Activated CD4-positive, alpha-beta T cell treated with anti-CD3 and anti-CD28 coated beads, Interleukin-2, amount 50 U/mL, for 1 hour (primary cell): Measurements from ENCODE around the gene DCTN3.

Experiments
- DNase-seq: peaks from one replicate; pipeline ENCODE4 v3.0.0-alpha.2; 2020

Gene DCTN3

GRCh38 chr9:34615132-34615531, 5.2 kb downstream of the DCTN3 start:
- DNase-seq: no peak

GRCh38 chr9:34612788-34613390, 7.4 kb downstream of the DCTN3 start:
- peak; percentile 60 for DNase-seq

GRCh38 chr9:34611811-34612787, 8.2 kb downstream of the DCTN3 start, which contains the start of gene RPP25L:
TSS of gene RPP25L (minus strand) at chr9:34612097. CDS start at chr9:34611296, 801 bp downstream.
- peak; percentile 74 for DNase-seq

DNA sequence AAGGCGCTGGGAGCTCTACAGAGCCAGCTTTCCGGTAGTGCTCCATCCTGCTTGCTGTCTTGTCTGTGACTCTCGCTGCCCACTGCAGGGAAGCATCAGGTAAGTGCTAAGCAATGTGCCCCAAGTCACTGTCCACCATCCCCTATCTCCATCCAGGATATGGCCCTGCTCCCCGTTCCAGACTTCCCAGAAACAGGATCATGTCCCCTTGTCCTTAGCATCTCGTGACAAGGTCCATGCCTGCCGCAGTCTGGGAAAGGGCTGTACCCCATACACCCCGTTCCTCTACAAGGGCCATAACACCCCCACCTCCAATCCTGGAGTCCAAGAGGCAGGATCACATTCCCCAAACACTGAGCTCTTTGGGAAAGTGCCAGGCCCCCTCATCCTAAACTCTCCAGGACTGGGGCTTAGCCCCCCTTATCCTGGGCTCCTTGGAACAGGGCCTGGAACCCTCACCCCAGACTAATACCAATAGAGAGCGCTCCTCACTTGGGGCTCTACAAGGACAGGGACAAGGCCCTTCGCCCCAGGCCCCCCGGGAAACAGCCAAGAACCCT, 9.0 kb downstream of the DCTN3 start:
- DNase-seq: no peak

DNA sequence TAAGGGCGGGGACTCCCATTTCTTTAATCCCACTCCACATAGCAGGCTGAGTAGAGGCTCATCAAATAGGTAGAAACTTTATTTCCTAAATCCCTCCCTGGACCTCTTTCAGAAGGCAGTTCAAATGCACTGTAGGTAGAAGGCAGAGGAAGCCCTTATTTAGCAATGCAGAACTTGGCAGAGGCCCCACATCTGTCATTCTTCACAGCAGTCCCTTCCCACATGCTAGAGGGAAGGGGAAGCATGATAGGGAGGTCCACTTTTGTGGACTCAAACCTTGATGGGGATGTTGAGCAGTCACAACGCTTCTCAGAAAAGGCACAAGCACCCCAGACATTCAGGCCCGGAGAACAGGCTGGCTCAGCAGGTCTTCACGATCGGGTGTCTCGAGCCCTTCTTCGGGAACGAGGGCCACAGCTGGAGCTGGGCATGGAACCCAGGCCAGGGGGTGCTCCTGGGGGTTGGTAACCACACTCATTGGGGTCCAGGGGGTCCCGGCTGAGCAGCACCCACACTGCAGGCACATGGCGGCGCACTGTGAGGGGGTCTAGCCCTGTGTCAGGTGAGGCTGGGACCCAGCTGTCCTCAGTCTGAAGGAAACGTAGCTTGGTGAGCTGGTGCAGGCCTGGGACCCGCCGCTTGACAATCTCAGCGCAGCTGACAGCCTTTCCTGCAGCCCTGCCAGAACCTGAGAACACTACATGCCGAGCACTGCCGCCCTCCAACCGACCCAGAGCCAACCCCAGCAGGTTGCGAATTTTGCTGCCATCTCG, 9.7 kb downstream of the DCTN3 start:
- DNase-seq: no peak

DNA sequence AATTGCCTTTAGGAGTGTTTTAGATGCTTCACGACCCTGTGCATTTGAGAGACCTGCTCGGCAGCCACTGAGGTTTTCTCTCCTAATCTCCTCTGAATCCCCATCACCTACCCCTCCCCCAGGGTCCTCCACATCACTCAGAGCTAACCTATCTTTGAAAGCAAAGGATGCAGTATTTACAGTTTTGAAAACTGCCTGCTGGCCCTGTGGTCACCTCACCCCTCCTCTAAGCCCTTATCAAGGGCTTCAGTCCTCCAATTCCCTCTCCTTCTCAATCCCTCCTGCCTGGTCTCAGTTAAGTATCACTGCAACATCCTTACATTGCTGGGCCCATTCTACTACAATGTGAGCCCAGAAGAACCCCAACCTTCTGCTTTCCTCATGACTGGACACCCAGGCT, 13.0 kb downstream of the DCTN3 start:
- no peak for DNase-seq

DNA sequence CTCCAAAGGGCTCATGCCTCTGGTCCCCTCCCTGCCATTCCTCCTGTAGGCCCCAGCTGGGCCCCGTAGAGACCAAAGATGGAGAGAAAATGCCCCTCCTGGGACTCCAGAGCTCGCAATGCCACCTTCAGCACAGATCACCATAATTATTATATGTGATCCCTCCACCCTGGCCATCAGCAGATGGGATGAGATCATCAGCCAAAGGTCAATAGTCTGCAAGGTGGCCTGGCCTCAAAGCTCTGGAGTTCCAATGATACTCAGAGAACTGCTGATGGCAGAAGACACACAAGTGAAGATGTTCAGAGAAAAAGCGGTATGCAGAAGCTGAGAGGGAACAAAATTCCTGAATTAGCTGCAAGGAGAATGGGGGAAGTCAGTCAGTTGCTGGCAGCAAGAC, 13.4 kb downstream of the DCTN3 start:
- no peak for DNase-seq

DNA sequence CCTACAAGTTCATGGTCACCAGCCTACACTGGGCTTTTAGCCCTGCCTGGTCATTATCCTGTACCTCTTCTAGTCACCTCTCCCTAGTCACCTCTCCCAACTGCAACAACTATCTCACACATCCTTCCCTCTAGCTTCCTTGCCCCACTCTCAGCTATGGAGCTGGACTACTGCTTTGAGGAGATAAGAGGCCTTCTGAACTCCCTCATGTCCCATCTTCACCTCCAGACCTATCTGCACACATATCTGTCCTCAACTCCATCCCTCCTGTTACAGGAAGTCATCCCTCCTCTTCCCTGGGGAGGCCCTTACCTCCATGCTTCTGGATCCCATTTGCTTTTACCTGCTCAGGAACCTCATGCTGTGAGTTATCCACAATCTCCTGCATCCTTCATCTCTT, 14.1 kb downstream of the DCTN3 start:
- DNase-seq: no peak

GRCh38 chr9:34603610-34604231, 16.6 kb downstream of the DCTN3 start:
- DNase-seq: peak; percentile 82

GRCh38 chr9:34601937-34602573, 18.2 kb downstream of the DCTN3 start:
- no peak for DNase-seq

GRCh38 chr9:34600908-34601307, 19.4 kb downstream of the DCTN3 start:
- no peak for DNase-seq

DNA sequence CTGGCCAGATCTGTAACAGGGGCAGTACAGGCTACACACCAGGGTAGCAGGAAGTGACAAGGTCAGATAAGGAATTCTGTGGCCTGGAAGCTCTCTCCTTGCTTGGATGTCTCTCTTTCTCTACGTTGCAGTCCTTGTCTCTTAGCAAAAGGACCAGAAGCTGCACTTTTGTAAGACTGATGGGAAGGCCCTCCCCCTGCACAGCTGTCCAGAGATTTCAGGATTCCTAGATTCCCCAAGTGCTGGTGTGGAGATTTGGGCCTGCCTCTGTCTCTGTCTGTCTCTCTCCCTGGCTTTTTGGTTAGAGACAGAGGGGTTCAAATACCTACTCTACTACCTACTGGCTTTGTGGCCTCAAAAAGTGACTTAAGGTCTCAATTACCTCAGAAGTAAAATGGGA, 20.7 kb downstream of the DCTN3 start:
- DNase-seq: no peak

DNA sequence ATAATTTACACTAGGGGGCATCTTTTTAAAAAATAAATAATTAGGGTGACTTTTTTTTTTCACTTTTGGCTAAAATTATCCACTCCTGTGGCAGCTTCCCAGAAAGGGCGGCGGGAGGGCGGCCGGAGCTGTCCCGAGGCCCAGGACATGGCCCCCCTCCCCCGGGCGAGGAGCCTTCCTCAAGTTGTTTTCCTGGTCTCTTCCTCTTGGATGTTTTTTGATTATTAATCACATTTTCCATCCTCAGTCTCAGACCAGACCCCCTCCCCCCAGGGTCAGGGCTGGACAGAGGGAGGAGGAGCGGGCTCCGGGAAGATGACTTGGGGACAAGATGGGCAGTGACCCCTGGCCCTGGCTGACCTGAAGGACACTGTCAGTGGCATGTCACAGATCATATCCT, 26.1 kb downstream of the DCTN3 start:
- DNase-seq: no peak

DNA sequence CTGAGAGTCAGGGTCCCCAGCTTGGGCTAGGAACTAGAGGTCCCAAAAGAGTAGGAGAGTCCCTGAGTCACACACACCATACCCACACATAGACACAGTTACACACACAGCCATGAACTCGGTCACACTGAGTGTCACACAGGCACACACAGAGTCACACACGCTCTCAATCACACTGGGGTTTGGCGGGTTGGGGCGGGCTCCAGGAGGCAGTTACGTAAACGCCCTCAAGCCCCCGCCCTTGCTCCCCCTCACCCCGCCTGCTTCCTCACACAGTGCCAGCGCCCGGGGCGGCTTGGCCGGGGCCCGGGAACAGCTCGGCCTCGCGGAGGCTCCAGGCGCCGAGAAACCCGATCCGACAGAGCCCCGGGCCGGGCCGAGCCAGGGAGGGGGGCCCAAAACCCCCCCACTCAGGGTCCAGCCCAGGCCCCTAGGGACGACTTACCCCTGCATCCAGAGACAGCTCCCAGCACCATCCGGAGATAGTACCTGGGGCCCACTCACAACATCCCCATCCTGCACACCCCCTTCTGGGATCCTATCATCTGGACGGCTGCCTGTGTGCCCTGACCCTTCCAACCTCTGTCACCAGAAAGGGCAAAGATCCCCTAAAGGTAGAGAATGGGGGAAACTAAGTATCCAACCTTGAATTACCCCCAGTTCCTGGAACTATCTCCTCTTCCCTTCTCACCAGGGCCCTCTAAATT, 27.2 kb downstream of the DCTN3 start:
- no peak for DNase-seq

- DNase-seq: no peak
Observed at GRCh38 chr9:34591917-34592866, 28.1 kb downstream of the DCTN3 start.

GRCh38 chr9:34591248-34591916, 28.9 kb downstream of the DCTN3 start:
- peak; percentile 78 for DNase-seq

DNA sequence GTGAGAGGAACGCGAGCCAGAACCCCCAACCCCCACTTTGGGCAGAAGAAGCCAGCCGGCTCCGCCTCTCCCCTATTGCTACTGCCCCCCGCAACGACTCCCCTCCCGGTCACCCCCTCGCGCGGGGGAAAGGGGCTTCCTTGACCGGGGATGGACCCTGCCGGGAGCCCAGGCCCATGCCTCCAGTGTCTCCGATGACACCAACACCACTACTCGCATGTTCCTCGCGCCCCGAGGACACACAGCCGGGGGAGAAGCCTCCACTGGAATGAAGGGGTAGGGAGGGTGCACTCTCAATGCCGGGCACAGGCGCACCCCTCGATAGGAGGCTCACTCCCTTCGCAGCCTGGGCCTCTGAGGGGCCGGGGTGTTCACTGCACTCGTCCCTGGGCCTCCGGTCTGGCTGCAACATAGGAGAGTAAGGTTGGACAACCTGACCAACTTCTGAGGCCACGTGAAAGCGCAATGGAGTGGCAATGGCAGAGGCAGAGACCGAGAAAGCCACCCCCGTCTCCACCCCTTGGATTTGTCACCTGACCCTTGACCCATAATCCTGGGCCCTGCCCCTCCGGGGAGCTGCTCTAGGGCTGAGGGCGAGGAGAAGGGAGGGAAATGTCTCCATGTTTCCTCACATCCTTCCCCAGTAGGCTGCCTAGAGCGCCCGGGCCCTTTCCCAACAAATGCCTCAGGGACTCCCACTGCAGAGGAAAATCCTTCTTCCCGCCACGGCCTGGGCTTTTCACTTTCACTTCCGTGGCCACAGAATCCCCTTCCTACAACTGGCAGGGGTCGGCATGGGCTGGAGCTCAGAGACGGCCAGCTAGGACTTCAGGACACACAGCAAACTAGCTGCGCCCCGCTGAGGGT, 29.7 kb downstream of the DCTN3 start:
- DNase-seq: no peak

- no peak for DNase-seq
Observed at GRCh38 chr9:34589636-34590380, 30.5 kb downstream of the DCTN3 start, which contains the start of gene CNTFR. TSS of gene CNTFR (minus strand) at chr9:34589724. CDS start at chr9:34568981, 20,743 bp downstream.
